ENCODE results near the gene C17orf107.

- TF ChIP-seq CTCF (conservative IDR thresholded peaks at IDR 0.05; ENCODE audit: low read depth, low read length) (no peak), EZH2 (IDR thresholded peaks at IDR 0.05; ENCODE audit: low read length, unreplicated experiment) (no peak), EZH2phosphoT487 (IDR thresholded peaks at IDR 0.05; ENCODE audit: borderline replicate concordance, low read length) (no peak)
Measured at GRCh38 chr17:4947010-4947410, 47.7 kb downstream of the C17orf107 start.

All from PC-3 (cell line).